ENCODE measurements around the gene SLC5A11.

The SLC5A11 gene

GRCh38 chr16:24954137-24954536 lies 108.4 kb downstream of the SLC5A11 start:
- TF ChIP-seq, protein P1, sequence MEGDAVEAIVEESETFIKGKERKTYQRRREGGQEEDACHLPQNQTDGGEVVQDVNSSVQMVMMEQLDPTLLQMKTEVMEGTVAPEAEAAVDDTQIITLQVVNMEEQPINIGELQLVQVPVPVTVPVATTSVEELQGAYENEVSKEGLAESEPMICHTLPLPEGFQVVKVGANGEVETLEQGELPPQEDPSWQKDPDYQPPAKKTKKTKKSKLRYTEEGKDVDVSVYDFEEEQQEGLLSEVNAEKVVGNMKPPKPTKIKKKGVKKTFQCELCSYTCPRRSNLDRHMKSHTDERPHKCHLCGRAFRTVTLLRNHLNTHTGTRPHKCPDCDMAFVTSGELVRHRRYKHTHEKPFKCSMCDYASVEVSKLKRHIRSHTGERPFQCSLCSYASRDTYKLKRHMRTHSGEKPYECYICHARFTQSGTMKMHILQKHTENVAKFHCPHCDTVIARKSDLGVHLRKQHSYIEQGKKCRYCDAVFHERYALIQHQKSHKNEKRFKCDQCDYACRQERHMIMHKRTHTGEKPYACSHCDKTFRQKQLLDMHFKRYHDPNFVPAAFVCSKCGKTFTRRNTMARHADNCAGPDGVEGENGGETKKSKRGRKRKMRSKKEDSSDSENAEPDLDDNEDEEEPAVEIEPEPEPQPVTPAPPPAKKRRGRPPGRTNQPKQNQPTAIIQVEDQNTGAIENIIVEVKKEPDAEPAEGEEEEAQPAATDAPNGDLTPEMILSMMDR (IDR thresholded peaks at IDR 0.05; ENCODE audit: low read depth, low read length), result no peak
- no peak overlapping the region for H3K4me3 ChIP-seq (ENCODE audit: low read depth, low read length)
- no peak for DNase-seq
- H3K27me3 ChIP-seq (ENCODE audit: insufficient read depth, low read depth, severe bottlenecking), result no peaks in the 10 kb centered on the region
- no peak overlapping the region for H3K27ac ChIP-seq
- H3K9me3 ChIP-seq (ENCODE audit: severe bottlenecking), result no peaks in the 10 kb centered on the region
- H3K36me3 ChIP-seq, result peaks cover 47% of the 10 kb centered on the region

DNA sequence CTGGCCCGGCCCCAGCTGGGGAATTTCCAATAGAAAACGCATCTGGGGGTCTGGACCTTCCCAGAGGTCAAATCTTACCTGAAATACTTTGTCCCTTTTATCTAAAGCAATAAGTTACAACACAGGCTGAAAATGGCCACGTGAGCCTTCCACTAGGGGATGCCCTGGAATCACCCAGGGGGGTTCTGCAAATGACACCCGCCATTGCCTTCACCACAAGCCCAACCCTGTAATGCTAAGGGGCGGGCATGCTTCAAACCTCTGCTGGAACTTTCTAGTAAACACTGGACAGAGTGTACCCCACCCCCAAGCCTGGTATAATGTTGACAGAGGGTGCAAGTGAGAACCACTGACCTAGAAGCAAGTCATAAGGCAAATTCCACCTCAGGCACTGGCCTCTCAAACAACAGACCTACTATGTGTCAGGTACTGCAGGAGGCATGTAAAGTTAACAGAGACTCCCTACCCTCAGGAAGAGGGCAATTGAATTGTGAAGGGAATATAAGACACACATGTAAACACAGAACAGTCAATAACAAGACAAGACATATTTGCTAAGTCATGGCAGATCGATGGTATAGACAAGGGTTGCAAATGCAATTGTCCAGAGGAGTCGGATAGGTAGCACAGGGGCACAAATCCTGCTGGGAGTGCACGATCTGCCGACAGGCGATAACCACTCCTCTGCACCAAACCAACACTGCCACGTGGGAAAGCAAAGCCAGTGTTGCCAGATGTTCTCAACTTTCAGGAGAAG lies 110.4 kb downstream of the SLC5A11 start:
- no peak overlapping the region for H3K4me3 ChIP-seq (ENCODE audit: low read depth, low read length)
- TF ChIP-seq, protein P1 (IDR thresholded peaks at IDR 0.05; ENCODE audit: low read depth, low read length), result no peak
- no peak overlapping the region for H3K27ac ChIP-seq
- peaks cover 46% of the 10 kb centered on the region for H3K36me3 ChIP-seq
- H3K9me3 ChIP-seq (ENCODE audit: severe bottlenecking), result no peaks in the 10 kb centered on the region
- no peak for DNase-seq
- no peaks in the 10 kb centered on the region for H3K27me3 ChIP-seq (ENCODE audit: insufficient read depth, low read depth, severe bottlenecking)

DNA sequence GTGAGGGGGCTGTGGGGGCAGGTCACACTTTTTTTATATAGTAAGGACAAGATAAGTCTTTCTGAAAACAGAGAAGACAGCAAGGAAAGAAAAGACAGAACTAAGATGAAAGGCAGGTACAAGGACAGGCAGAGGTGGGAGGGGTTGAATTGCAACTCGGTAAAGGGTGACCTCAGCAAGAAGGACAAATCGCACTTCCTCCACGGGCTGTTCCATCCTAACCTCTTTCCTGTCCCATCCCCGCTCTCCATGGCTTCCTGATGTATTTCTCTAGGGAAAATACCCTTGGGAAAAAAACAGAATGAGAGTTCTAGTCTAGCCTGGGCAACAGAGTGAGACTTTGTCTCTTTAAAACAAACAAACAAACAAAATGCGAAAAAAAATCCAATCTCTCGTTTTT lies 112.1 kb downstream of the SLC5A11 start:
- Histone ChIP-seq H3K36me3 (peaks cover 42% of the 10 kb centered on the region), H3K4me3 (ENCODE audit: low read depth, low read length) (no peak overlapping the region), H3K9me3 (ENCODE audit: severe bottlenecking) (peaks cover 2% of the 10 kb centered on the region), H3K27ac (no peak overlapping the region), H3K27me3 (ENCODE audit: insufficient read depth, low read depth, severe bottlenecking) (no peaks in the 10 kb centered on the region)
- TF ChIP-seq, protein P1 (IDR thresholded peaks at IDR 0.05; ENCODE audit: low read depth, low read length), result no peak
- DNase-seq, result no peak

Measured in WERI-Rb-1 (cell line).